Measurements from ENCODE around the gene CSTB. TPM values are rescaled to one million over a fixed set of nuclear protein-coding genes. Genes with fewer than 3 reads are reported as not detected.

Gene CSTB
- total RNA-seq, 2 donors from 2014 or later: 22.0 to 26.0 TPM

GRCh38 chr21:43815107-43815613, 39.1 kb upstream of the CSTB start:
- H3K9me3 ChIP-seq (ENCODE audit: control insufficient read depth, low read length, poor library complexity, severe bottlenecking): no peaks in the 10 kb centered on the region
- Mint-ChIP-seq H3K36me3 (ENCODE audit: low read depth) (no peaks in the 10 kb centered on the region), H3K4me1 (peaks cover 13% of the 10 kb centered on the region), H3K4me3 (no peak overlapping the region), H3K27me3 (no peaks in the 10 kb centered on the region), H3K27ac (peak overlapping the region; percentile 29)
- DNase-seq (no peak), ATAC-seq (no peak)

- H3K27ac Mint-ChIP-seq: peak overlapping the region; percentile 29
- no peak for ATAC-seq
- no peaks in the 10 kb centered on the region for H3K36me3 Mint-ChIP-seq (ENCODE audit: low read depth)
- no peaks in the 10 kb centered on the region for H3K9me3 ChIP-seq (ENCODE audit: control insufficient read depth, low read length, poor library complexity, severe bottlenecking)
- H3K27me3 Mint-ChIP-seq: no peaks in the 10 kb centered on the region
- DNase-seq: no peak
- peak overlapping the region; percentile 69 for H3K4me3 Mint-ChIP-seq
- peaks cover 13% of the 10 kb centered on the region for H3K4me1 Mint-ChIP-seq
Observed at GRCh38 chr21:43814215-43815106, 38.4 kb upstream of the CSTB start.

- Mint-ChIP-seq H3K27ac (no peak overlapping the region), H3K36me3 (ENCODE audit: low read depth) (no peaks in the 10 kb centered on the region), H3K27me3 (no peaks in the 10 kb centered on the region), H3K4me1 (peaks cover 13% of the 10 kb centered on the region), H3K4me3 (no peak overlapping the region)
- H3K9me3 ChIP-seq (ENCODE audit: control insufficient read depth, low read length, poor library complexity, severe bottlenecking): no peaks in the 10 kb centered on the region
- ATAC-seq: no peak
- DNase-seq: no peak
Observed at GRCh38 chr21:43813656-43813980, 37.5 kb upstream of the CSTB start.

GRCh38 chr21:43812957-43813655, 37.0 kb upstream of the CSTB start:
- DNase-seq: no peak
- no peak overlapping the region for H3K27ac Mint-ChIP-seq
- peaks cover 13% of the 10 kb centered on the region for H3K4me1 Mint-ChIP-seq
- no peak overlapping the region for H3K4me3 Mint-ChIP-seq
- no peak for ATAC-seq
- no peaks in the 10 kb centered on the region for H3K27me3 Mint-ChIP-seq
- H3K36me3 Mint-ChIP-seq (ENCODE audit: low read depth): no peaks in the 10 kb centered on the region
- H3K9me3 ChIP-seq (ENCODE audit: control insufficient read depth, low read length, poor library complexity, severe bottlenecking): no peaks in the 10 kb centered on the region

GRCh38 chr21:43812139-43812821, 36.2 kb upstream of the CSTB start:
- Mint-ChIP-seq H3K27me3 (no peaks in the 10 kb centered on the region), H3K36me3 (ENCODE audit: low read depth) (no peaks in the 10 kb centered on the region), H3K4me3 (no peak overlapping the region), H3K27ac (no peak overlapping the region), H3K4me1 (peaks cover 13% of the 10 kb centered on the region)
- ATAC-seq (no peak), DNase-seq (no peak)
- H3K9me3 ChIP-seq (ENCODE audit: control insufficient read depth, low read length, poor library complexity, severe bottlenecking): no peaks in the 10 kb centered on the region

- ATAC-seq (no peak), DNase-seq (no peak)
- Mint-ChIP-seq H3K36me3 (ENCODE audit: low read depth) (no peaks in the 10 kb centered on the region), H3K27me3 (no peaks in the 10 kb centered on the region), H3K27ac (peak overlapping the region; percentile 76), H3K4me1 (peaks cover 13% of the 10 kb centered on the region), H3K4me3 (no peak overlapping the region)
- H3K9me3 ChIP-seq (ENCODE audit: control insufficient read depth, low read length, poor library complexity, severe bottlenecking): no peaks in the 10 kb centered on the region
Observed at GRCh38 chr21:43811262-43812105, 35.4 kb upstream of the CSTB start.

GRCh38 chr21:43810505-43811261, 34.6 kb upstream of the CSTB start:
- no peak overlapping the region for H3K4me3 Mint-ChIP-seq
- H3K9me3 ChIP-seq (ENCODE audit: control insufficient read depth, low read length, poor library complexity, severe bottlenecking): no peaks in the 10 kb centered on the region
- DNase-seq (peak; percentile 71 to 94 (median 74)), ATAC-seq (peak; percentile 91)
- no peaks in the 10 kb centered on the region for H3K36me3 Mint-ChIP-seq (ENCODE audit: low read depth)
- H3K27me3 Mint-ChIP-seq: no peaks in the 10 kb centered on the region
- H3K27ac Mint-ChIP-seq: peak overlapping the region; percentile 76
- H3K4me1 Mint-ChIP-seq: peaks cover 13% of the 10 kb centered on the region

- ATAC-seq: no peak
- Mint-ChIP-seq H3K4me1 (peaks cover 13% of the 10 kb centered on the region), H3K27me3 (no peaks in the 10 kb centered on the region), H3K4me3 (no peak overlapping the region), H3K36me3 (ENCODE audit: low read depth) (no peaks in the 10 kb centered on the region), H3K27ac (no peak overlapping the region)
- no peak for DNase-seq
- no peaks in the 10 kb centered on the region for H3K9me3 ChIP-seq (ENCODE audit: control insufficient read depth, low read length, poor library complexity, severe bottlenecking)
Observed at GRCh38 chr21:43809853-43810504, 33.9 kb upstream of the CSTB start.

GRCh38 chr21:43809346-43809799, 33.3 kb upstream of the CSTB start:
- H3K27ac Mint-ChIP-seq: no peak overlapping the region
- H3K4me3 Mint-ChIP-seq: no peak overlapping the region
- peaks cover 9% of the 10 kb centered on the region for H3K4me1 Mint-ChIP-seq
- no peaks in the 10 kb centered on the region for H3K36me3 Mint-ChIP-seq (ENCODE audit: low read depth)
- DNase-seq (no peak), ATAC-seq (no peak)
- H3K27me3 Mint-ChIP-seq: no peaks in the 10 kb centered on the region
- H3K9me3 ChIP-seq (ENCODE audit: control insufficient read depth, low read length, poor library complexity, severe bottlenecking): no peaks in the 10 kb centered on the region

GRCh38 chr21:43808832-43809251, 32.7 kb upstream of the CSTB start:
- Mint-ChIP-seq H3K27ac (no peak overlapping the region), H3K27me3 (no peaks in the 10 kb centered on the region), H3K4me1 (peaks cover 9% of the 10 kb centered on the region), H3K4me3 (no peak overlapping the region), H3K36me3 (ENCODE audit: low read depth) (no peaks in the 10 kb centered on the region)
- H3K9me3 ChIP-seq (ENCODE audit: control insufficient read depth, low read length, poor library complexity, severe bottlenecking): no peaks in the 10 kb centered on the region
- DNase-seq (no peak), ATAC-seq (no peak)

- no peaks in the 10 kb centered on the region for H3K9me3 ChIP-seq (ENCODE audit: control insufficient read depth, low read length, poor library complexity, severe bottlenecking)
- no peak for DNase-seq
- H3K27me3 Mint-ChIP-seq: no peaks in the 10 kb centered on the region
- peaks cover 9% of the 10 kb centered on the region for H3K4me1 Mint-ChIP-seq
- no peak overlapping the region for H3K4me3 Mint-ChIP-seq
- no peaks in the 10 kb centered on the region for H3K36me3 Mint-ChIP-seq (ENCODE audit: low read depth)
- no peak overlapping the region for H3K27ac Mint-ChIP-seq
- ATAC-seq: no peak
Observed at GRCh38 chr21:43808367-43808766, 32.3 kb upstream of the CSTB start.

All from T-helper 17 cell (primary cell).